Lower leg skin (tissue), 4 donors: ENCODE results near the gene CDC7. TPM values are rescaled to one million over a fixed set of nuclear protein-coding genes. Genes with fewer than 3 reads are reported as not detected.
"Not testable (repeated sequence)": the region's sequence is repeated elsewhere in the genome, so short reads cannot be mapped to it uniquely, and the experiment has no call there.

Experiments used
- DNase-seq, 2 donors: peaks; one replicate each; pipeline ENCODE4 v3.0.0-alpha.2; 2019; ENCODE audit warnings: low spot score in 2 of 2
- H3K4me3 ChIP-seq: fragments of 200-600 bp; sonication (generic); 2 replicates; pipeline ENCODE4 v1.5.1; 2017; ENCODE audit warnings: mild to moderate bottlenecking, low read depth; ENCODE audit not compliant: poor library complexity, severe bottlenecking
- CTCF ChIP-seq, 3 donors: fragments of 450-650 bp; IDR thresholded peaks; one replicate each; pipeline ENCODE4 v1.5.1; 2016; ENCODE audit warnings: antibody characterized with exemption in 3 of 3, mild to moderate bottlenecking in 3 of 3, moderate library complexity in 2 of 3
- POLR2A ChIP-seq, 2 donors: fragments of 450-650 bp; IDR thresholded peaks; one replicate each; pipeline ENCODE4 v1.6.1; 2016 to 2017; ENCODE audit warnings: antibody characterized with exemption in 2 of 2, mild to moderate bottlenecking in 1 of 2, moderate library complexity in 1 of 2
- WGBS, 2 donors: methylation state at CpG; one replicate each; pipeline ENCODE4 v1.1.5; 2018; 5-methylcytosine and 5-hydroxymethylcytosine counted together
- intact Hi-C: fragments of 100-400 bp; cut with DNase I; formaldehyde crosslinking; loops from one replicate; pipeline ENCODE4 v1.15.0; 2023; ENCODE audit warnings: low total_unique reads
- total RNA-seq, 4 donors: library from RNA; depleted of rRNA; stranded (reverse); fragments of >200 nt; gene quantifications; one replicate each; pipeline ENCODE4 v1.1.0, GENCODE V29; 2016

CDC7 gene
- total RNA-seq, 4 donors from 2014 or later = 0.80 to 1.1 (median 1.1) TPM

GRCh38 chr1:91511386-91511785 is 10.7 kb downstream of the CDC7 start:
- 33 to 34% methylated on average over 3 of the region's 3 CpGs for whole genome bisulfite sequencing, 2 donors
- intact Hi-C loops = loop anchor here (5.0 kb wide), 1 partner anchor 416 kb away; no protein-coding TSS in a partner anchor
- no peak for DNase-seq
- TF ChIP-seq CTCF (IDR thresholded peaks at IDR 0.05) = no peak
- TF ChIP-seq POLR2A (IDR thresholded peaks at IDR 0.05) = no peak
- no peak overlapping the region for H3K4me3 ChIP-seq

GRCh38 chr1:91513160-91513559 is 12.5 kb downstream of the CDC7 start:
- TF ChIP-seq CTCF (IDR thresholded peaks at IDR 0.05) = peak in 1 of 3 donors; percentile 23
- TF ChIP-seq POLR2A (IDR thresholded peaks at IDR 0.05) = no peak
- WGBS, 2 donors = 40 to 42% methylated on average over 2 of the region's 2 CpGs
- H3K4me3 ChIP-seq = no peak overlapping the region
- intact Hi-C loops = loop anchor here (5.0 kb wide), 1 partner anchor 414 kb away; no protein-coding TSS in a partner anchor
- no peak for DNase-seq

GRCh38 chr1:91513706-91514105 is 13.1 kb downstream of the CDC7 start:
- TF ChIP-seq CTCF (IDR thresholded peaks at IDR 0.05) (no peak), POLR2A (IDR thresholded peaks at IDR 0.05) (no peak)
- intact Hi-C loops = loop anchor here (5.0 kb wide), 1 partner anchor 414 kb away; no protein-coding TSS in a partner anchor
- 94 to 95% methylated on average over 1 of the region's 1 CpG for WGBS, 2 donors
- no peak for DNase-seq
- H3K4me3 ChIP-seq = no peak overlapping the region

- TF ChIP-seq CTCF (IDR thresholded peaks at IDR 0.05) (no peak), POLR2A (IDR thresholded peaks at IDR 0.05) (no peak)
- intact Hi-C loops = no loop called here
- no peak overlapping the region for H3K4me3 ChIP-seq
- no peak for DNase-seq
- WGBS, 2 donors = 93 to 95% methylated on average over 3 of the region's 3 CpGs
These were observed 15.3 kb downstream of the CDC7 start for GRCh38 chr1:91515994-91516393.

GRCh38 chr1:91516605-91517004 is 16.0 kb downstream of the CDC7 start:
- H3K4me3 ChIP-seq, intact Hi-C loops, DNase-seq: not testable (repeated sequence)
- 95 to 98% methylated on average over 7 of the region's 7 CpGs for WGBS, 2 donors

GRCh38 chr1:91519167-91519566 is 18.5 kb downstream of the CDC7 start:
- DNase-seq, H3K4me3 ChIP-seq, intact Hi-C loops: not testable (repeated sequence)
- WGBS, 2 donors = 42 to 54% methylated on average over 2 of the region's 2 CpGs

GRCh38 chr1:91520942-91521507 is 20.4 kb downstream of the CDC7 start:
- no peak for DNase-seq
- H3K4me3 ChIP-seq = no peak overlapping the region
- 41 to 68% methylated on average over 2 of the region's 2 CpGs for WGBS, 2 donors
- intact Hi-C loops = no loop called here
- TF ChIP-seq POLR2A (IDR thresholded peaks at IDR 0.05) (no peak), CTCF (IDR thresholded peaks at IDR 0.05) (no peak)
